PC-9 (cell line): ENCODE results near the gene EXOC2. TPM values are rescaled to one million over a fixed set of nuclear protein-coding genes. Genes with fewer than 3 reads are reported as not detected.

Experiments used
- BruUV-seq: library from RNA; stranded (reverse); fragments of 400-500 nt; replicated peaks from 2 replicates; lab custom pipeline; 2021; lab: Mats Ljungman, UMichigan
- CTCF ChIA-PET: fragments of 300-600 bp; sonication (Branson Sonifier 250); formaldehyde crosslinking; loops from one replicate; lab custom pipeline; 2022; ENCODE audit warnings: antibody characterized with exemption; lab: Charles Lee
- POLR2A ChIA-PET: fragments of 300-600 bp; sonication (Branson Sonifier 250); formaldehyde crosslinking; loops from one replicate; lab custom pipeline; 2022; ENCODE audit warnings: antibody characterized with exemption; ENCODE audit not compliant: unreplicated experiment; lab: Charles Lee
- DNase-seq, 2 experiments: peaks; one replicate each; pipeline versions ENCODE4 v3.0.0 to v3.0.0-alpha.2; 2015 to 2022; ENCODE audit warnings: mixed read lengths in 1 of 2
- H2AFZ ChIP-seq: fragments of 200-600 bp; sonication (generic); 2 replicates; pipeline ENCODE4 v1.8.1; 2017; ENCODE audit warnings: antibody characterized with exemption
- H3F3A ChIP-seq: fragments of 200-600 bp; sonication (generic); 2 replicates; pipeline ENCODE4 v1.8.1; 2017; ENCODE audit warnings: antibody characterized with exemption, mild to moderate bottlenecking, low read depth; ENCODE audit not compliant: insufficient read depth
- H3K27ac ChIP-seq: fragments of 200-600 bp; sonication (generic); 2 replicates; pipeline ENCODE4 v1.6.1; 2016; ENCODE audit warnings: mixed run types
- H3K27me3 ChIP-seq: fragments of 200-600 bp; sonication (generic); 2 replicates; pipeline ENCODE4 v1.6.1; 2016; ENCODE audit warnings: low read depth, mixed run types; ENCODE audit not compliant: insufficient read depth
- H3K36me3 ChIP-seq: fragments of 200-600 bp; sonication (generic); 2 replicates; pipeline ENCODE4 v1.6.1; 2016; ENCODE audit warnings: low read depth, mixed run types
- H3K4me1 ChIP-seq: fragments of 200-600 bp; sonication (generic); replicated peaks from 2 replicates; pipeline ENCODE4 v1.6.1; 2016; ENCODE audit warnings: mixed run types; ENCODE audit not compliant: insufficient read depth
- H3K4me2 ChIP-seq: fragments of 200-600 bp; sonication (generic); 2 replicates; pipeline ENCODE4 v1.6.1; 2017; ENCODE audit warnings: mixed run types
- H3K4me3 ChIP-seq: fragments of 200-600 bp; sonication (generic); 2 replicates; pipeline ENCODE4 v1.6.1; 2016; ENCODE audit warnings: mixed run types
- H3K79me2 ChIP-seq: fragments of 200-600 bp; sonication (generic); 2 replicates; pipeline ENCODE4 v1.6.1; 2017; ENCODE audit warnings: low read depth, mixed run types
- H3K9me2 ChIP-seq: fragments of 200-600 bp; sonication (generic); 2 replicates; pipeline ENCODE4 v1.8.1; 2017; ENCODE audit warnings: mild to moderate bottlenecking; ENCODE audit not compliant: insufficient read depth
- H3K9me3 ChIP-seq: fragments of 200-600 bp; sonication (generic); 2 replicates; pipeline ENCODE4 v1.8.1; 2016; ENCODE audit warnings: low read depth; ENCODE audit not compliant: insufficient read depth
- H4K20me1 ChIP-seq: fragments of 200-600 bp; sonication (generic); 2 replicates; pipeline ENCODE4 v1.8.1; 2017; ENCODE audit not compliant: insufficient read depth
- CTCF ChIP-seq: fragments of 200-600 bp; sonication (generic); conservative IDR thresholded peaks from 2 replicates; pipeline ENCODE4 v1.6.1; 2017; ENCODE audit warnings: mixed run types, antibody characterized with exemption, mild to moderate bottlenecking, moderate library complexity
- EZH2 ChIP-seq: fragments of 200-600 bp; sonication (generic); IDR thresholded peaks from 2 replicates; pipeline ENCODE4 v1.8.0; 2017; ENCODE audit warnings: antibody characterized with exemption, low read depth
- intact Hi-C: fragments of 100-400 bp; cut with micrococcal nuclease; formaldehyde crosslinking; loops from one replicate; pipeline ENCODE4 v1.10.0; 2022; ENCODE audit not compliant: unreplicated experiment
- total RNA-seq: library from RNA; stranded (reverse); gene quantifications from 2 replicates; pipeline ENCODE4 v1.2.3, GENCODE V29; 2021

Gene EXOC2
- total RNA-seq, 1 experiment from 2014 or later, result 28.2 TPM

- ChIA-PET POLR2A (no interaction called here), CTCF (no interaction called here)
- Histone ChIP-seq H2AFZ (no peak overlapping the region), H3K79me2 (peaks cover 42% of the 10 kb centered on the region), H3F3A (no peaks in the 10 kb centered on the region), H3K4me3 (no peak overlapping the region), H3K27me3 (no peaks in the 10 kb centered on the region), H3K36me3 (no peaks in the 10 kb centered on the region), H4K20me1 (0 out of 2 replicates have a peak, but pooled peaks cover 3% of the 10 kb centered on the region), H3K4me1 (no peaks in the 10 kb centered on the region), H3K9me2 (no peaks in the 10 kb centered on the region), H3K27ac (no peak overlapping the region), H3K4me2 (no peak overlapping the region), H3K9me3 (no peaks in the 10 kb centered on the region)
- BruUV-seq, result no TSS peak
- DNase-seq, result no peak
- no peak for TF ChIP-seq CTCF
- TF ChIP-seq EZH2, result no peak
- intact Hi-C loops, result no loop called here
Observed at GRCh38 chr6:684831-685636, 7.9 kb downstream of the EXOC2 start.

- BruUV-seq, result no TSS peak
- CTCF ChIA-PET, result interaction anchor here (0.6 kb wide), 1 partner anchor 616 kb away, joined by 8 read pairs; no protein-coding TSS in a partner anchor
- TF ChIP-seq CTCF (no peak), EZH2 (no peak)
- Histone ChIP-seq H3K27me3 (no peaks in the 10 kb centered on the region), H2AFZ (no peak overlapping the region), H3K9me2 (no peaks in the 10 kb centered on the region), H3K4me3 (no peak overlapping the region), H3F3A (no peaks in the 10 kb centered on the region), H3K27ac (no peak overlapping the region), H3K79me2 (peaks cover 32% of the 10 kb centered on the region), H3K4me2 (no peak overlapping the region), H3K4me1 (no peaks in the 10 kb centered on the region), H4K20me1 (peaks cover 9% of the 10 kb centered on the region; the same call in 1 of the 2 replicates), H3K9me3 (no peaks in the 10 kb centered on the region), H3K36me3 (no peaks in the 10 kb centered on the region)
- POLR2A ChIA-PET, result interaction anchor here (0.9 kb wide), 1 partner anchor 8 kb away, joined by 17 read pairs; no protein-coding TSS in a partner anchor
- intact Hi-C loops, result no loop called here
- DNase-seq, result no peak
Observed at GRCh38 chr6:683742-684440, 9.0 kb downstream of the EXOC2 start.

GRCh38 chr6:680666-681340 is 12.1 kb downstream of the EXOC2 start:
- POLR2A ChIA-PET, result no interaction called here
- peaks cover 35% of the 10 kb centered on the region for H3K79me2 ChIP-seq
- H3F3A ChIP-seq, result no peaks in the 10 kb centered on the region
- H3K9me2 ChIP-seq, result no peaks in the 10 kb centered on the region
- no peak for DNase-seq
- CTCF ChIA-PET, result interaction anchor here (0.6 kb wide), 1 partner anchor 30 kb away, joined by 3 read pairs; no protein-coding TSS in a partner anchor
- H3K36me3 ChIP-seq, result no peaks in the 10 kb centered on the region
- TF ChIP-seq CTCF (no peak), EZH2 (no peak)
- H3K27ac ChIP-seq, result no peak overlapping the region
- H3K4me2 ChIP-seq, result no peak overlapping the region
- TSS peak; percentile 7 for BruUV-seq
- H3K9me3 ChIP-seq, result no peaks in the 10 kb centered on the region
- H3K27me3 ChIP-seq, result no peaks in the 10 kb centered on the region
- no peak overlapping the region for H2AFZ ChIP-seq
- no peak overlapping the region for H3K4me3 ChIP-seq
- H4K20me1 ChIP-seq, result peaks cover 9% of the 10 kb centered on the region; the same call in 1 of the 2 replicates
- intact Hi-C loops, result no loop called here
- no peaks in the 10 kb centered on the region for H3K4me1 ChIP-seq
